HG02588 (cell line): ENCODE data around the gene MSANTD4.
"Not testable (repeated sequence)": the region's sequence is repeated elsewhere in the genome, so short reads cannot be mapped to it uniquely, and the experiment has no call there.

Experiments
- ATAC-seq: cut with Tn5 transposase; IDR thresholded peaks from one replicate; pipeline ENCODE4 v1.9.1; 2021; ENCODE audit warnings: mild to moderate bottlenecking, moderate library complexity; ENCODE audit not compliant: unreplicated experiment

The MSANTD4 gene

DNA sequence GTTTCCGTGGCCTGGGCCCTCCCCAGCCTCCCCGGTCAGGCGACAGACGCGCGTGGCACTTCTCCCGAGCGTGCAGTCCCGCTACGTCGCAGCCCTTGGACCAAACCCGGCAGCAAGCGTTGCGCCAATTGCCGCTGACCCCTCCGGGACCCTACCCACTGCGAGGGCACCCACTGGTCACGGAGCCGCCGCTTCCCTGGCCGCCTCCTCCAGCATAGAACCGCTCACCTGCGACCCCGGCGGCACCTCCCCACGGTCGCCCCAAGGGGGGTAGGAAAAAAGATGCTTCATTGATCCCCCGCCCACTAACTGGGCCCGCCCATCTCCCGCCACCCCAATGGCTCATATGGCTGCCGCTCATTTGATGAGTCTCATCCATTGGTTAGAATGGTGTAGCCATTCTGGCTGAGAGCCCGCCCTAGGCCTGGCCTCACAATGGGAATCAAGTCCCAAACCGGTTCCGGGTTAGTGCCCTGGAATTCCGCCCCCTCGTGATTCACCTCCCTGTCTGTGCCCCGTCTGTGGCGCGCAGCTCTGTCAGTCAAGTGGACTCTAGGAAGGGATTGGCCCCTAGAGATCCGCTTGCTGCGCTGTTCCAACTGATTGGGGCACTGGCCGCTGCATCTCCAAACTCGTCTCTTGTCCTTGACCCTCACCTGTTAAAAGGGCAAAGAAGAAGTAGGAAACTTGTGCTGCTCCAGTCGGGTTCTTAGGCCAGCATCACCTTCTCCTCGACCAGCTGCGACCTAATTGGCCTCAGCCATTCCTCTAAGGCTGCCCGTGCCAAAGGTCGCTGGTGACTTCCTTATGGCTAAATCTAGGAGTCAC, at the start of gene MSANTD4:
Gene MSANTD4 (minus strand): TSS at position 274 of the 828 bp plus-strand sequence. CDS start 11,323 bp downstream, outside the sequence.
- ATAC-seq, result peak; percentile 96

- no peak for ATAC-seq
Observed at GRCh38 chr11:106070606-106071005, 48.6 kb upstream of the MSANTD4 start.

DNA sequence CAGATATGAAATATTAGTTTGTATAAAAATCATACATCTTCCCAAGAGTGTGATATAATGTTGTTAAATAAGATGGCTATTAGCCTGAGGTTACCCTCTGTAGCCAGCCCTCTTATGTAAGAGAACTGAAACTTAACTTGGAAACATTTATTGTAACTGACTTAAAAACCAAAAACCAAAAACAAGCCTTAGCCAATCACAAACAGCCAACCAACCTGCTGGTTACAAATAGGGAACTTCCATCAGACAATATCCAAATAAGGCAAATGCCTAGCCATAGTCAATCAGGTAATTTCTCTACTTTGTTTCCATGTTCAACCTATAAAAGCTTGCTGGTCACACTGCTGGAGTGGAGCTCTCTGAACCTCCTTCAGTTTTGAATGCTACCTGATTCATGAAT, 41.0 kb upstream of the MSANTD4 start:
- ATAC-seq, result no peak

GRCh38 chr11:106061954-106062949, 40.2 kb upstream of the MSANTD4 start:
- ATAC-seq, result peak; percentile 58

GRCh38 chr11:106061249-106061784, 39.3 kb upstream of the MSANTD4 start:
- ATAC-seq, result no peak

- no peak for ATAC-seq
Observed at GRCh38 chr11:106059617-106060016, 37.6 kb upstream of the MSANTD4 start.

GRCh38 chr11:106058377-106058776, 36.3 kb upstream of the MSANTD4 start:
- ATAC-seq, result not testable (repeated sequence)

GRCh38 chr11:106051103-106051502, 29.1 kb upstream of the MSANTD4 start:
- ATAC-seq, result no peak

GRCh38 chr11:106049727-106050476, 27.9 kb upstream of the MSANTD4 start:
- no peak for ATAC-seq

DNA sequence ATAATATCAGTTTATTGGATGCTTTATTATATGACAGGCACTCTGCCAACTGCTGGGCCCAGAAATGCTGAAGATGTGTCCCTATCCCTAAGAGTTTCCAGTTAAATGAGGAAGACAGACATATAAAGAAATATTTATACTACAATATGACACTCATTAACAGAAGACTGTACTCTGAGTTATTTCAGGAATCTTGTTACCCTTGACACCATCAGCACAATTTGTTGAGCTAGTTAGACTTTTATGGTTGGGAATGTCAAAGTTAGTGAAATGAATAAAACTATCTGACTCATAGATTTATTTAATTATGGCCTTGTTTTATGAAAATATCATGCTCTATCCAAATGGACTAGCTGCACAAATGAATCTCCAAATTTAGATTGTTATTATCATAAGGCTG, 25.6 kb upstream of the MSANTD4 start:
- no peak for ATAC-seq

DNA sequence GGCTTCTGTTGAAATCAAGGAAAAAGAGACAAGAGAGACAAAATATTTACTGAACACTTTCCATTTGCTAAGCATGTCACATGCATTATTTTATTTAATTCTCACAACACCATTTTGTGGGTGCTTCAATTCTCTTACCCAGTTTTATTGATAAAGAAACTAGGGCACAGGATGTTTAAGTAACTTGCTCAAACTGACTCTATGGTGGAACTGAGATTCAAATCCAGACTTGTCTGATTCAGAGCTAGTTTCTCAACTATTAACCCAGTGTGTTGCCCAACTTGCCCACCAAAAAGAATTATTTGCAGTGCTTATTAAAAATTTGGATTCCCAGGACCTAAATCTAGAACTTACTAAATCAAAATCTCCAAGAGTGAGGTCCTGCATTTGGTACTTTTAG, 21.5 kb upstream of the MSANTD4 start:
- ATAC-seq, result no peak

GRCh38 chr11:106032861-106033260, 10.8 kb upstream of the MSANTD4 start:
- ATAC-seq, result no peak

GRCh38 chr11:106031936-106032335, 9.9 kb upstream of the MSANTD4 start:
- ATAC-seq, result no peak

- peak; percentile 55 for ATAC-seq
Observed at GRCh38 chr11:106031202-106031810, 9.3 kb upstream of the MSANTD4 start.

- ATAC-seq, result no peak
Observed at GRCh38 chr11:106030609-106031008, 8.6 kb upstream of the MSANTD4 start.

- ATAC-seq, result no peak
Observed at GRCh38 chr11:106022795-106023275, 795 bp upstream of the MSANTD4 start.

DNA sequence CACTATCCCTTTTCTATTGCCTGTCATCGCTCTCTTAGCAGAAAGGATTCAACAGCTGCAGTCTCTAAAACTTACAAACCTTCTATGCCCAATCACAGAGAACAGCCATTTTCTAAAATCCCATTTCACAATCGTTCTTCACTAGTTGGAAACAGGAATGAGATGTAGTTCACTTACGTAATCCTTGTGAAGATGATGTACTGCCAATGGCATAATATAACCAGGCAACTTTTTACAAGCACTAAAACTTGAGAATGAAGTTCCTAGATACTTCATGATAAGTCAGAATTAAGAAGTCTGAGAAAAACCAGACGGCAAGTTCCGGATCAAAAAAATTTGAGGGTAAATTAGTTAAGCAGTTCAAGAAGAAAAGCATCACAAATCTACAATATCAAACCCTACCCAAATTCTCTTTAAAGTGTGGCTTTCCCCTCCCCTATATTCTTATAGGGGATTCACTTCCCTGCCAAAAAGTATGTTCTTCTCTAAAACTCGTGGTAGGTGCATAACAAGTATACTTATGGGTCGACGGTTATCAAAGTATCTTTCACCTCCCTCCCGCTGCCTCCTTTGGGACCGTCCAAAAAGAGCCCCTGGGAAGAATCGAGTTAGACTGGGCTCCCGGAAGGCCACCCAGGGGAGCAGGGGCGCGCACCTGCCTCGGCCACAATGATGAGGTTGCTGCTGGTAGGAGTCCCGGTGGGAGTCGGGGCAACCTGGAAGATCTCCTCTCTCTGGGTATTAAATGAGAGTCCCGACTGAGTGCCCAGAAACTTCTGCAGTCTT, 666 bp downstream of the MSANTD4 start:
- ATAC-seq, result peak; percentile 7

GRCh38 chr11:106017093-106017492, 4.9 kb downstream of the MSANTD4 start:
- ATAC-seq, result no peak

GRCh38 chr11:106015066-106015465, 7.0 kb downstream of the MSANTD4 start:
- no peak for ATAC-seq
